Endothelial cell of umbilical vein (primary cell): Measurements from ENCODE around the gene CDC42BPB. TPM values are rescaled to one million over a fixed set of nuclear protein-coding genes. Genes with fewer than 3 reads are reported as not detected.
A peak's percentile ranks its signal among the peaks of the same experiment; 100 is the strongest.

Experiments used
- BruUV-seq: library from RNA; stranded (reverse); fragments of 400-500 nt; replicated peaks from 2 replicates; lab custom pipeline; 2021; lab: Mats Ljungman, UMichigan
- CTCF ChIA-PET: fragments of 300-600, 350-600 bp; sonication (Branson Sonifier 250); formaldehyde crosslinking; loops from one replicate; lab custom pipeline; 2021; ENCODE audit warnings: antibody characterized with exemption, inconsistent platforms; lab: Charles Lee
- POLR2A ChIA-PET: fragments of 300-600, 350-600 bp; sonication (Branson Sonifier 250); formaldehyde crosslinking; loops from one replicate; lab custom pipeline; 2021; ENCODE audit warnings: antibody characterized with exemption, inconsistent platforms; lab: Charles Lee
- DNase-seq: peaks from one replicate; pipeline ENCODE4 v3.0.0-alpha.2; 2011; ENCODE audit warnings: low read depth, low spot score
- FAIRE-seq: peaks from 2 replicates; lab custom pipeline; 2011; peaks lifted over from hg19 to GRCh38; lab: Jason Lieb, UNC
- H2AFZ ChIP-seq: 2 replicates; pipeline ENCODE4 v1.6.0; 2012; ENCODE audit warnings: low read depth, low read length, control low read depth, inconsistent platforms
- H3K27ac ChIP-seq: 2 replicates; pipeline ENCODE4 v1.5.1; 2011; ENCODE audit warnings: low read depth, mild to moderate bottlenecking, control low read depth, low read length, moderate library complexity; ENCODE audit not compliant: insufficient read depth
- H3K27me3 ChIP-seq, 2 experiments: 2 replicates each; pipeline versions ENCODE4 v1.6.0 to v1.6.1; 2011; ENCODE audit warnings: low read length in 2 of 2, mixed read lengths in 1 of 2; ENCODE audit not compliant: control insufficient read depth in 2 of 2, insufficient read depth in 2 of 2
- H3K36me3 ChIP-seq, 2 experiments: 2 replicates in 1 of 2; 3 replicates in 1 of 2; pipeline ENCODE4 v1.5.1; 2011; ENCODE audit warnings: low read length in 2 of 2, mild to moderate bottlenecking in 1 of 2, moderate library complexity in 1 of 2; ENCODE audit not compliant: control insufficient read depth in 2 of 2, insufficient read depth in 2 of 2; ENCODE audit errors: extremely low read depth in 1 of 2
- H3K4me1 ChIP-seq: 3 replicates; pipeline ENCODE4 v1.5.1; 2011; ENCODE audit warnings: mild to moderate bottlenecking, low read length; ENCODE audit not compliant: control insufficient read depth, insufficient read depth; ENCODE audit errors: extremely low read depth
- H3K4me2 ChIP-seq: 2 replicates; pipeline ENCODE4 v1.6.1; 2011; ENCODE audit warnings: low read length, control low read depth, mixed read lengths; ENCODE audit not compliant: insufficient read depth
- H3K4me3 ChIP-seq, 3 experiments: fragments of 200-600 bp in 1 of 3; sonication (generic), shearing (Covaris generic) in 1 of 3; replicated peaks in 1 of 3; 2 replicates each; pipeline ENCODE4 v1.5.1; 2011 to 2016; ENCODE audit warnings: control low read depth in 3 of 3, low read length in 3 of 3, mild to moderate bottlenecking in 2 of 3, inconsistent platforms in 1 of 3, low read depth in 1 of 3, moderate library complexity in 1 of 3; ENCODE audit not compliant: insufficient read depth in 1 of 3
- H3K79me2 ChIP-seq: 2 replicates; pipeline ENCODE4 v1.6.0; 2012; ENCODE audit warnings: low read length, inconsistent platforms; ENCODE audit not compliant: control insufficient read depth, insufficient read depth
- H3K9ac ChIP-seq: replicated peaks from 2 replicates; pipeline ENCODE3; 2011; ENCODE audit warnings: low read length, control low read depth; ENCODE audit not compliant: insufficient read depth; ENCODE audit errors: extremely low read depth
- H3K9me1 ChIP-seq: replicated peaks from 3 replicates; pipeline ENCODE4 v1.6.0; 2011; ENCODE audit warnings: mild to moderate bottlenecking, low read length; ENCODE audit not compliant: control insufficient read depth, insufficient read depth; ENCODE audit errors: extremely low read depth
- H3K9me3 ChIP-seq: replicated peaks from 2 replicates; pipeline ENCODE4 v1.5.1; 2012; ENCODE audit warnings: low read length, inconsistent platforms; ENCODE audit not compliant: control insufficient read depth, insufficient read depth
- H4K20me1 ChIP-seq: replicated peaks from 2 replicates; pipeline ENCODE3; 2011; ENCODE audit warnings: mild to moderate bottlenecking, low read length; ENCODE audit not compliant: control insufficient read depth, insufficient read depth; ENCODE audit errors: extremely low read depth
- CTCF ChIP-seq, 2 donors: IDR thresholded peaks; 1 replicate in 1 of 2; 2 replicates in 1 of 2; pipeline ENCODE4 v1.5.1; 2011; ENCODE audit warnings: low read length in 2 of 2, mild to moderate bottlenecking in 2 of 2, moderate library complexity in 2 of 2, control low read depth in 1 of 2, inconsistent platforms in 1 of 2, low read depth in 1 of 2; ENCODE audit not compliant: insufficient read depth in 1 of 2; ENCODE audit errors: extremely low read depth in 1 of 2
- EZH2 ChIP-seq: IDR thresholded peaks from 2 replicates; pipeline ENCODE4 v1.6.1; 2012; ENCODE audit warnings: borderline replicate concordance, low read depth, mild to moderate bottlenecking, moderate library complexity, low read length, inconsistent platforms; ENCODE audit not compliant: severe bottlenecking
- FOS ChIP-seq: IDR thresholded peaks from 2 replicates; pipeline ENCODE4 v1.6.1; 2011; ENCODE audit warnings: mild to moderate bottlenecking, low read length, moderate library complexity, borderline replicate concordance; ENCODE audit not compliant: insufficient read depth
- GATA2 ChIP-seq: IDR thresholded peaks from 2 replicates; pipeline ENCODE4 v1.7.0; 2011; ENCODE audit warnings: low read depth, mild to moderate bottlenecking, moderate library complexity, mixed read lengths, low read length; ENCODE audit not compliant: insufficient read length, insufficient read depth
- JUN ChIP-seq: IDR thresholded peaks from 2 replicates; pipeline ENCODE4 v1.6.1; 2011; ENCODE audit warnings: borderline replicate concordance, low read depth; ENCODE audit not compliant: insufficient read length, insufficient read depth
- MAX ChIP-seq: IDR thresholded peaks from 2 replicates; pipeline ENCODE4 v1.6.1; 2011; ENCODE audit not compliant: insufficient read depth, insufficient read length
- MYC ChIP-seq: IDR thresholded peaks from one replicate; pipeline ENCODE4 v1.6.1; 2011; ENCODE audit warnings: mild to moderate bottlenecking, low read depth, low read length
- POLR2A ChIP-seq: IDR thresholded peaks from 2 replicates; pipeline ENCODE4 v1.6.1; 2012; ENCODE audit warnings: low read depth, mild to moderate bottlenecking, control low read depth, low read length
- POLR2AphosphoS5 ChIP-seq: IDR thresholded peaks from 2 replicates; pipeline ENCODE4 v1.6.1; 2012; ENCODE audit warnings: low read depth, mild to moderate bottlenecking, control low read depth, low read length, moderate library complexity; ENCODE audit not compliant: insufficient read depth
- dilution Hi-C: fragments of 300-500 bp; cut with MboI; formaldehyde crosslinking; loops from one replicate; pipeline ENCODE4 v1.15.0; 2019; ENCODE audit warnings: low sequenced_read_pairs; ENCODE audit not compliant: extremely low pct_ligation_motif_present
- intact Hi-C: fragments of 100-400 bp; cut with micrococcal nuclease; formaldehyde crosslinking; loops from one replicate; pipeline ENCODE4 v1.10.0; 2022
- polyA plus RNA-seq, 4 experiments: library from polyadenylated mRNA; depleted of rRNA in 3 of 4; stranded (reverse) in 3 of 4; unstranded in 1 of 4; fragments of >200 nt; gene quantifications; 2 replicates each; pipeline versions ENCODE4 v1.2.1 to v1.2.3, GENCODE V29; 2011 to 2012; ENCODE audit warnings: missing spikeins in 1 of 4
- total RNA-seq: library from RNA; stranded (reverse); gene quantifications from 2 replicates; pipeline ENCODE4 v1.2.3, GENCODE V29; 2021

The CDC42BPB gene
- total and polyA plus RNA-seq, 2 donors (not counting 3 experiments of a cell fraction or from before 2014, with no cell fraction given) = 82.6 to 131 TPM

GRCh38 chr14:103021684-103022001 is 35.7 kb downstream of the CDC42BPB start:
- H2AFZ ChIP-seq = no peak overlapping the region
- H3K9me3 ChIP-seq = no peaks in the 10 kb centered on the region
- no peak overlapping the region for H3K27ac ChIP-seq
- no peaks in the 10 kb centered on the region for H4K20me1 ChIP-seq
- DNase-seq (no peak), FAIRE-seq (peak; percentile 26)
- ChIA-PET POLR2A (no interaction called here), CTCF (interaction anchor here (1.2 to 1.9 kb wide), 3 partner anchors 11 to 83 kb away, joined by 3 to 6 read pairs (median 3); no protein-coding TSS in a partner anchor)
- dilution Hi-C loops = no loop called here
- H3K4me3 ChIP-seq = no peak overlapping the region
- TF ChIP-seq MYC = no peak
- no peak for TF ChIP-seq EZH2
- BruUV-seq = no TSS peak
- intact Hi-C loops = no loop called here
- peaks cover 0 to 2% of the 10 kb centered on the region in 2 experiments for H3K36me3 ChIP-seq
- no peaks in the 10 kb centered on the region for H3K27me3 ChIP-seq
- peaks cover 32% of the 10 kb centered on the region for H3K4me1 ChIP-seq
- H3K9ac ChIP-seq = no peak overlapping the region
- peaks cover 90% of the 10 kb centered on the region for H3K79me2 ChIP-seq
- H3K4me2 ChIP-seq = no peak overlapping the region
- no peaks in the 10 kb centered on the region for H3K9me1 ChIP-seq

- no peak overlapping the region for H3K27ac ChIP-seq
- POLR2A ChIA-PET = no interaction called here
- TF ChIP-seq JUN (no peak), FOS (no peak), CTCF (IDR thresholded peaks at IDR 0.05; ENCODE audit: extremely low read depth in 1 of 2, insufficient read depth in 1 of 2, low read depth in 1 of 2, low read length in 2 of 2) (no peak), EZH2 (no peak), POLR2AphosphoS5 (no peak), GATA2 (no peak), MAX (no peak), MYC (no peak), POLR2A (no peak)
- no peaks in the 10 kb centered on the region for H3K9me3 ChIP-seq
- intact Hi-C loops = no loop called here
- DNase-seq (no peak), FAIRE-seq (no peak)
- BruUV-seq = no TSS peak
- peaks cover 41% of the 10 kb centered on the region for H3K4me1 ChIP-seq
- dilution Hi-C loops = no loop called here
- CTCF ChIA-PET = interaction anchor here (1.2 to 1.7 kb wide), 3 partner anchors 9 to 84 kb away, joined by 3 to 9 read pairs (median 3); no protein-coding TSS in a partner anchor
- no peak overlapping the region for H2AFZ ChIP-seq
- no peaks in the 10 kb centered on the region for H4K20me1 ChIP-seq
- H3K79me2 ChIP-seq = peaks cover 89% of the 10 kb centered on the region
- no peak overlapping the region for H3K9ac ChIP-seq
- H3K4me2 ChIP-seq = no peak overlapping the region
- no peaks in the 10 kb centered on the region for H3K27me3 ChIP-seq
- peaks cover 0 to 3% of the 10 kb centered on the region in 2 experiments for H3K36me3 ChIP-seq
- no peaks in the 10 kb centered on the region for H3K9me1 ChIP-seq
- no peak overlapping the region for H3K4me3 ChIP-seq
Observed at GRCh38 chr14:103020271-103021170, 36.8 kb downstream of the CDC42BPB start.
